ENCODE measurements around the gene TSHZ2. TPM values are rescaled to one million over a fixed set of nuclear protein-coding genes. Genes with fewer than 3 reads are reported as not detected.

Gene TSHZ2
- total RNA-seq, 1 experiment from 2014 or later: 0.07 TPM

DNA sequence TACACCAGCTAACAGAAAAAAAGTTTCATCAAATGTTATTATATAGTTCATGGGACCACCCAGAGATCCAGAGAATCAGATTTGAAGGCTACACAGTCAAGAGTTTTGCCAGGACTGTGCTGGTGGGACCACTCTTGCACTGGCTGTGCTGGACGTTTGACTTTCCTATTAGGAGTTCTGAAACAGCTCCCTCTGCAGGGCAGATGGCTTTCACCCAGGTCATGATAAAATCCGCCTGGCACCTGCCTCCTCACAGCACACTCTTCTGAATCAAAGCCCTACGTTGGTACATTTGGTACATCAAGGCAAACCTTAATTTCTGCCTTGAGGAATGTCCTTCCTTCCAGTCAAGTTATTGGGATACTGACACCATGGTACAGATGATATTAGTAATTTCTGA, 319.4 kb downstream of the TSHZ2 start:
- no peak overlapping the region for H3K4me2 ChIP-seq (ENCODE audit: insufficient read depth, insufficient read length, low read length)
- no peak overlapping the region for H2BK5ac ChIP-seq (ENCODE audit: insufficient read length, low read length)
- H2BK12ac ChIP-seq (ENCODE audit: insufficient read length, low read depth, low read length): no peak overlapping the region
- peak; percentile 68 for DNase-seq
- TF ChIP-seq CTCF (conservative IDR thresholded peaks at IDR 0.05): peak; percentile 79
- no peak overlapping the region for H3K23ac ChIP-seq (ENCODE audit: insufficient read length, low read depth, low read length)
- no peaks in the 10 kb centered on the region for H3K36me3 Mint-ChIP-seq (ENCODE audit: insufficient read depth in 1 of 3, low read depth in 3 of 3)
- no CpG with 5 or more reads among the region's 3 CpGs for WGBS (ENCODE audit: extremely low coverage, insufficient read length, low lambda C conversion rate)
- H4K5ac ChIP-seq (ENCODE audit: insufficient read length, low read depth, low read length): no peak overlapping the region
- H2BK15ac ChIP-seq (ENCODE audit: low read depth, low read length): no peak overlapping the region
- H4K20me1 ChIP-seq (ENCODE audit: control insufficient read depth, insufficient read depth, insufficient read length): no peaks in the 10 kb centered on the region
- H3K4ac ChIP-seq (ENCODE audit: low read depth, low read length): no peak overlapping the region
- H3K18ac ChIP-seq (ENCODE audit: insufficient read length, low read depth, low read length): no peak overlapping the region
- no peaks in the 10 kb centered on the region for H3K27me3 ChIP-seq (ENCODE audit: insufficient read depth, low read length)
- H2AK5ac ChIP-seq (ENCODE audit: insufficient read length, low read length): no peak overlapping the region
- no peak overlapping the region for H3K14ac ChIP-seq (ENCODE audit: insufficient read depth, low read length)
- H3K9ac ChIP-seq (ENCODE audit: extremely low read depth, insufficient read length, low read length): no peak overlapping the region
- H3K9me3 Mint-ChIP-seq: no peaks in the 10 kb centered on the region
- H3K79me2 ChIP-seq (ENCODE audit: insufficient read depth, low read length): no peaks in the 10 kb centered on the region
- H3K27ac Mint-ChIP-seq: no peak overlapping the region
- H3T11ph ChIP-seq (ENCODE audit: low read length): no peak overlapping the region
- no peak overlapping the region for H2AFZ ChIP-seq (ENCODE audit: low read length)
- no peaks in the 10 kb centered on the region; the same call in 1 of the 2 replicates for H3K27me3 Mint-ChIP-seq (ENCODE audit: low read depth)
- H4K91ac ChIP-seq (ENCODE audit: insufficient read length, low read depth, low read length): no peak overlapping the region
- H3K27ac ChIP-seq (ENCODE audit: insufficient read length, low read depth, low read length): no peak overlapping the region
- H2BK20ac ChIP-seq (ENCODE audit: low read depth, low read length, poor library complexity, severe bottlenecking): no peak overlapping the region
- H3K4me3 Mint-ChIP-seq: no peak overlapping the region
- peaks cover 10 to 12% of the 10 kb centered on the region in 2 experiments for H3K4me1 Mint-ChIP-seq
- H2BK120ac ChIP-seq (ENCODE audit: low read depth, low read length, poor library complexity, severe bottlenecking): no peak overlapping the region
- H4K8ac ChIP-seq (replicated peaks; ENCODE audit: insufficient read length, low read depth, low read length): no peak overlapping the region
- H3K56ac ChIP-seq (ENCODE audit: insufficient read length, low read depth, low read length): no peak overlapping the region
- H3K79me1 ChIP-seq (ENCODE audit: insufficient read depth, low read depth, low read length, poor library complexity, severe bottlenecking): no peaks in the 10 kb centered on the region
- H3K9me3 ChIP-seq (ENCODE audit: control insufficient read depth, low read depth, low read length): no peaks in the 10 kb centered on the region
- H3K4me1 ChIP-seq (ENCODE audit: insufficient read depth, low read length): no peaks in the 10 kb centered on the region
- H3K23me2 ChIP-seq (ENCODE audit: insufficient read length, low read depth, low read length, poor library complexity, severe bottlenecking): no peaks in the 10 kb centered on the region

Measured in H9 (cell line).